Brain pericyte (primary cell): Measurements from ENCODE around the gene CCDC27.

Source experiments
- DNase-seq: peaks from one replicate; pipeline ENCODE4 v3.0.0-alpha.2; 2012; ENCODE audit warnings: low read depth, low spot score

The CCDC27 gene

GRCh38 chr1:3817821-3818597, 65.8 kb downstream of the CCDC27 start:
- no peak for DNase-seq

GRCh38 chr1:3819771-3820200, 67.5 kb downstream of the CCDC27 start:
- DNase-seq = no peak

- DNase-seq = no peak
These were observed 68.1 kb downstream of the CCDC27 start for GRCh38 chr1:3820316-3820715.

- DNase-seq = no peak
These were observed 68.8 kb downstream of the CCDC27 start for GRCh38 chr1:3821004-3821403.
